Peyer's patch (tissue), 4 donors: ENCODE measurements around the gene ZNF609.

ENCODE experiments used
- POLR2A ChIP-seq, 2 donors: fragments of 450-650 bp; IDR thresholded peaks; one replicate each; pipeline ENCODE4 v1.5.1; 2017; ENCODE audit warnings: antibody characterized with exemption in 2 of 2, mild to moderate bottlenecking in 2 of 2, moderate library complexity in 2 of 2
- TF ChIP-seq, protein P1 (sequence below), 6 experiments: fragments of 450-650 bp in 4 of 6; fragments of 200-600 bp in 2 of 6; sonication (generic) in 1 of 6; IDR thresholded peaks; one replicate each; pipeline ENCODE4 v1.5.1; 2017 to 2019; ENCODE audit warnings: antibody characterized with exemption in 6 of 6, mild to moderate bottlenecking in 3 of 6, moderate library complexity in 1 of 6

DNA sequence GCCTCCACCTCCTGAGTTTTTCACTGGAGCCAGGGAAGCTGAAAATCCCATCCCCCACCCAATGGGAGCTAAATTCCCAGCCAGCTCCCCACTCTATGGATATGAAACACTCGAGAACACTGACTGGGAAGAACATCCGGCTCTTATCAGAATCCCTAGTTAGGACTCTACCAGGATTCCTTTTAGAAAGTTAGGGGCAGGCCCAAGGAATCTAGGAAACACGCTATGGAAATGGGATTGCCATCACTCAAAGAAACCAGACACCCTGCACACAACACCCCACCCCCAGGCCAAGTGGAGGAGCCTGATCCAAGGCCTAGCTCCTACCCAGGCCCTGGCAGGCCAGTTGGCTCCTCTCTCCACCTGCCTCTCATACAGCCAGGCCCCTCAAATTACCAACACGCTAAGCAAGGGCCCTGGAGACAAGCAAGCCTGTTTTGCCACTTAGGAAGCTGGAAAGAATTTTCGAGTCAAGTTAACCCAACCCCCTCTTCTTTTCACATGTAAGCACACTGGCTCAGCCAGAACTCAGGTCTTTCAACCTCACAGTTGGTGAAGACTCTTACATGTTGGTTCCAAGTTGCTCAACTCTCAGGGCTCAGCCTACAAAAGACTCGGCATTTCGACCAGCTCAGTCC lies 239.5 kb downstream of the ZNF609 start:
- TF ChIP-seq, protein P1, sequence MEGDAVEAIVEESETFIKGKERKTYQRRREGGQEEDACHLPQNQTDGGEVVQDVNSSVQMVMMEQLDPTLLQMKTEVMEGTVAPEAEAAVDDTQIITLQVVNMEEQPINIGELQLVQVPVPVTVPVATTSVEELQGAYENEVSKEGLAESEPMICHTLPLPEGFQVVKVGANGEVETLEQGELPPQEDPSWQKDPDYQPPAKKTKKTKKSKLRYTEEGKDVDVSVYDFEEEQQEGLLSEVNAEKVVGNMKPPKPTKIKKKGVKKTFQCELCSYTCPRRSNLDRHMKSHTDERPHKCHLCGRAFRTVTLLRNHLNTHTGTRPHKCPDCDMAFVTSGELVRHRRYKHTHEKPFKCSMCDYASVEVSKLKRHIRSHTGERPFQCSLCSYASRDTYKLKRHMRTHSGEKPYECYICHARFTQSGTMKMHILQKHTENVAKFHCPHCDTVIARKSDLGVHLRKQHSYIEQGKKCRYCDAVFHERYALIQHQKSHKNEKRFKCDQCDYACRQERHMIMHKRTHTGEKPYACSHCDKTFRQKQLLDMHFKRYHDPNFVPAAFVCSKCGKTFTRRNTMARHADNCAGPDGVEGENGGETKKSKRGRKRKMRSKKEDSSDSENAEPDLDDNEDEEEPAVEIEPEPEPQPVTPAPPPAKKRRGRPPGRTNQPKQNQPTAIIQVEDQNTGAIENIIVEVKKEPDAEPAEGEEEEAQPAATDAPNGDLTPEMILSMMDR (IDR thresholded peaks at IDR 0.05) = no peak
- no peak for TF ChIP-seq POLR2A (IDR thresholded peaks at IDR 0.05)
